NCI-H460 (cell line): ENCODE data around the gene GPR35. TPM values are rescaled to one million over a fixed set of nuclear protein-coding genes. Genes with fewer than 3 reads are reported as not detected.

Experiments used
- small RNA-seq, 2 experiments: library from RNA; depleted of rRNA; stranded (forward); fragments of <200 nt; gene quantifications; one replicate each; pipeline ENCODE3, GENCODE V24; 2014
- total RNA-seq: library from RNA; depleted of rRNA; stranded (reverse); fragments of >200 nt; shearing (Covaris generic); gene quantifications from 2 replicates; pipeline ENCODE4 v1.2.3, GENCODE V29; 2014; rRNA removed

The GPR35 gene
- total RNA-seq, 1 experiment from 2014 or later: 0.10 TPM

Small RNA genes lying within 50 kb of the gene (small RNA-seq; reads per million reads assigned to genes)
- gene AC011298.3: 0 reads per million in 2 experiments

Other genes with a start within 250 kb of the GPR35 start
- gene GPC1, start 189.8 kb upstream of the GPR35 start, total RNA-seq: 80.8 and 97.8 TPM in 2 replicates
- gene ANKMY1, start 67.5 kb upstream of the GPR35 start, total RNA-seq: 8.7 and 12.6 TPM in 2 replicates
- 4.7 and 4.9 TPM in 2 replicates for gene DUSP28, start 65.1 kb upstream of the GPR35 start, total RNA-seq
- gene RNPEPL1, start 57.0 kb upstream of the GPR35 start, total RNA-seq: 21.7 and 29.2 TPM in 2 replicates
- 22.3 and 23.3 TPM in 2 replicates for gene CAPN10, start 38.7 kb upstream of the GPR35 start, total RNA-seq
- gene AQP12B, start 57.4 kb downstream of the GPR35 start, total RNA-seq: not detected in 2 replicates
- gene AQP12A, start 66.4 kb downstream of the GPR35 start, total RNA-seq: not detected in 2 replicates
- gene KIF1A, start 194.7 kb downstream of the GPR35 start, total RNA-seq: 0.37 and 0.63 TPM in 2 replicates
- not detected in 2 replicates for gene AGXT, start 243.3 kb downstream of the GPR35 start, total RNA-seq